OCI-LY1 (cell line): ENCODE measurements around the gene PPP1R15B.

Experiments
- H2AFZ ChIP-seq: fragments of 200-600 bp; sonication (generic), shearing (Covaris generic); 2 replicates; pipeline ENCODE4 v1.6.0; 2014; ENCODE audit warnings: antibody characterized with exemption, mild to moderate bottlenecking, low read length
- H3F3A ChIP-seq: fragments of 200-600 bp; sonication (generic), shearing (Covaris generic); 2 replicates; pipeline ENCODE4 v1.6.0; 2014; ENCODE audit warnings: mild to moderate bottlenecking, antibody characterized with exemption, low read length, moderate library complexity; ENCODE audit not compliant: insufficient read depth
- H3K27ac ChIP-seq: fragments of 200-600 bp; sonication (generic); 2 replicates; pipeline ENCODE4 v1.5.1; 2014; ENCODE audit warnings: low read length, mixed run types, mild to moderate bottlenecking, low read depth; ENCODE audit not compliant: poor library complexity, severe bottlenecking
- H3K27me3 ChIP-seq: fragments of 200-600 bp; sonication (generic); 2 replicates; pipeline ENCODE4 v1.6.0; 2014; ENCODE audit warnings: antibody characterized with exemption, mild to moderate bottlenecking, low read length, moderate library complexity; ENCODE audit not compliant: insufficient read depth
- H3K36me3 ChIP-seq: fragments of 200-600 bp; sonication (generic); 2 replicates; pipeline ENCODE4 v1.6.1; 2014; ENCODE audit warnings: mild to moderate bottlenecking, antibody characterized with exemption, low read length, moderate library complexity, mixed read lengths; ENCODE audit not compliant: insufficient read depth
- H3K4me1 ChIP-seq: fragments of 200-600 bp; sonication (generic); 2 replicates; pipeline ENCODE4 v1.5.1; 2014; ENCODE audit warnings: mild to moderate bottlenecking, low read length, moderate library complexity; ENCODE audit not compliant: insufficient read depth, severe bottlenecking
- H3K4me2 ChIP-seq: fragments of 200-600 bp; sonication (generic), shearing (Covaris generic); 2 replicates; pipeline ENCODE4 v1.6.1; 2014; ENCODE audit warnings: low read length
- H3K4me3 ChIP-seq: fragments of 200-600 bp; sonication (generic); 2 replicates; pipeline ENCODE4 v1.5.1; 2014; ENCODE audit warnings: low read length, low read depth, mild to moderate bottlenecking, mixed read lengths; ENCODE audit not compliant: poor library complexity, severe bottlenecking
- H3K79me2 ChIP-seq: fragments of 200-600 bp; shearing (Covaris generic); 2 replicates; pipeline ENCODE4 v1.6.1; 2016; ENCODE audit warnings: mixed run types, low read length, mixed read lengths; ENCODE audit not compliant: insufficient read depth
- H3K9ac ChIP-seq: fragments of 200-600 bp; sonication (generic), shearing (Covaris generic); 2 replicates; pipeline ENCODE4 v1.6.1; 2014; ENCODE audit warnings: mild to moderate bottlenecking, low read length, mixed read lengths
- H3K9me2 ChIP-seq: fragments of 200-600 bp; sonication (generic), shearing (Covaris generic); 2 replicates; pipeline ENCODE4 v1.6.1; 2014; ENCODE audit warnings: low read depth, mild to moderate bottlenecking, low read length, mixed read lengths
- H3K9me3 ChIP-seq: fragments of 200-600 bp; shearing (Covaris generic); 2 replicates; pipeline ENCODE4 v1.6.1; 2014; ENCODE audit warnings: low read length, mixed read lengths
- H4K20me1 ChIP-seq: fragments of 200-600 bp; sonication (generic), shearing (Covaris generic); 2 replicates; pipeline ENCODE4 v1.6.0; 2016; ENCODE audit warnings: mild to moderate bottlenecking, low read length; ENCODE audit not compliant: insufficient read depth
- EZH2 ChIP-seq: fragments of 200-600 bp; sonication (generic), shearing (Covaris generic); IDR thresholded peaks from 2 replicates; pipeline ENCODE4 v1.8.0; 2017; ENCODE audit warnings: borderline replicate concordance, mixed run types, mild to moderate bottlenecking, antibody characterized with exemption, low read length, moderate library complexity, mixed read lengths
- TF ChIP-seq, protein P1 (sequence below): fragments of 200-600 bp; sonication (generic), shearing (Covaris generic); IDR thresholded peaks from 2 replicates; pipeline ENCODE4 v1.5.1; 2017; ENCODE audit warnings: mild to moderate bottlenecking, antibody characterized with exemption, low read length, moderate library complexity, mixed read lengths

The PPP1R15B gene

DNA sequence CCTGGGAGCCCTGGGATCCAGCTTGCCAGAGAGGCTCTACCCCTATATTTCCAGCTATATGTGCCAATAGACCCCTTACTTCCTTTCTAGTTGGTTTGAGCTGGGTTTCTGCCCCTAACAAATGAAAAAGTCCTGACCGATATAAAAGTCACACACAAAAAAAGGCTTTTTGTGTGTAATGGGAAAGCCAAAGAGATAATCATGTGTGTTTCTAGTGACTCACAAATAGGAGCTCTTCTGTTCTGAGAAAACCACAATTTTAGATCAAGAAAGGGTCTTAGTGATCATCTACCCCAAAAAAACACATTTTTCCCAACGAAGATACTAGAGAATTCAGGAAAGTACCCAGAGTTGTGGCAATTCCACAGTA is 28.9 kb downstream of the PPP1R15B start:
- Histone ChIP-seq H3K36me3 (no peaks in the 10 kb centered on the region), H3K9ac (no peak overlapping the region), H3K4me3 (peak overlapping the region; percentile 48), H3K27me3 (peaks cover 3% of the 10 kb centered on the region; the same call in 1 of the 2 replicates), H3K9me3 (no peaks in the 10 kb centered on the region), H2AFZ (no peak overlapping the region), H3K4me1 (peaks cover 4% of the 10 kb centered on the region), H3K79me2 (no peaks in the 10 kb centered on the region), H3K27ac (no peak overlapping the region), H4K20me1 (no peaks in the 10 kb centered on the region), H3K4me2 (peak overlapping the region; percentile 48; the same call in 1 of the 2 replicates), H3F3A (no peaks in the 10 kb centered on the region), H3K9me2 (no peaks in the 10 kb centered on the region)
- no peak for TF ChIP-seq EZH2
- TF ChIP-seq, protein P1, sequence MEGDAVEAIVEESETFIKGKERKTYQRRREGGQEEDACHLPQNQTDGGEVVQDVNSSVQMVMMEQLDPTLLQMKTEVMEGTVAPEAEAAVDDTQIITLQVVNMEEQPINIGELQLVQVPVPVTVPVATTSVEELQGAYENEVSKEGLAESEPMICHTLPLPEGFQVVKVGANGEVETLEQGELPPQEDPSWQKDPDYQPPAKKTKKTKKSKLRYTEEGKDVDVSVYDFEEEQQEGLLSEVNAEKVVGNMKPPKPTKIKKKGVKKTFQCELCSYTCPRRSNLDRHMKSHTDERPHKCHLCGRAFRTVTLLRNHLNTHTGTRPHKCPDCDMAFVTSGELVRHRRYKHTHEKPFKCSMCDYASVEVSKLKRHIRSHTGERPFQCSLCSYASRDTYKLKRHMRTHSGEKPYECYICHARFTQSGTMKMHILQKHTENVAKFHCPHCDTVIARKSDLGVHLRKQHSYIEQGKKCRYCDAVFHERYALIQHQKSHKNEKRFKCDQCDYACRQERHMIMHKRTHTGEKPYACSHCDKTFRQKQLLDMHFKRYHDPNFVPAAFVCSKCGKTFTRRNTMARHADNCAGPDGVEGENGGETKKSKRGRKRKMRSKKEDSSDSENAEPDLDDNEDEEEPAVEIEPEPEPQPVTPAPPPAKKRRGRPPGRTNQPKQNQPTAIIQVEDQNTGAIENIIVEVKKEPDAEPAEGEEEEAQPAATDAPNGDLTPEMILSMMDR: no peak

DNA sequence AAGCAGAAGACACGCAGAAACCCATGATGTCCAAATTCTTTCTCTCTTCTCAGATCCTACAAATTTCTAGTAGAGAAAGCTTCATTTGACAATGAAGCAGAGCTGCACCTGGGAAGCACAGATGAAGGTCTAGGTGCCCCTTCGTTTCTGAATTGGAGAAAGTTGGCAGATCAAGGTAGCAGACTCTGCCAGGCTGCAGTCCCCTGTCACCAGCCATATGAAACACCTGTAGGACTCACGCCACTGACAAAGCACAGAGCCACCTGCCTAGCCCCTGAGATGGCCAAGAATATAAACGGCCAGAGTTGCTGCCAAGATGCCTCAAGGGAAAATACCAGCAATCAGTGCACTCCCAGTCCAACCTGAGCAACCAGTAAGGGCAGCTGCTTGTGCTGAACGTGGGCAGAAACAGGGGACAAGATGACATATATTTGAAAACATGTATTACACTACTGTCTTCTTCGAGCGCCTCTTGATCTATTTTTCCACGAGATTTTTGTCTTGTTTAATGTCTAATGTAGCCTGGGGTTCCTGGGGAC is 31.3 kb downstream of the PPP1R15B start:
- Histone ChIP-seq H3K9me3 (no peaks in the 10 kb centered on the region), H3K4me1 (peaks cover 7% of the 10 kb centered on the region), H4K20me1 (no peaks in the 10 kb centered on the region), H3K4me2 (no peak overlapping the region), H3K36me3 (no peaks in the 10 kb centered on the region), H3K9ac (no peak overlapping the region), H2AFZ (no peak overlapping the region), H3K27me3 (peaks cover 25% of the 10 kb centered on the region), H3K9me2 (no peaks in the 10 kb centered on the region), H3K27ac (no peak overlapping the region), H3K4me3 (no peak overlapping the region), H3F3A (no peaks in the 10 kb centered on the region), H3K79me2 (no peaks in the 10 kb centered on the region)
- TF ChIP-seq, protein P1: no peak
- no peak for TF ChIP-seq EZH2

DNA sequence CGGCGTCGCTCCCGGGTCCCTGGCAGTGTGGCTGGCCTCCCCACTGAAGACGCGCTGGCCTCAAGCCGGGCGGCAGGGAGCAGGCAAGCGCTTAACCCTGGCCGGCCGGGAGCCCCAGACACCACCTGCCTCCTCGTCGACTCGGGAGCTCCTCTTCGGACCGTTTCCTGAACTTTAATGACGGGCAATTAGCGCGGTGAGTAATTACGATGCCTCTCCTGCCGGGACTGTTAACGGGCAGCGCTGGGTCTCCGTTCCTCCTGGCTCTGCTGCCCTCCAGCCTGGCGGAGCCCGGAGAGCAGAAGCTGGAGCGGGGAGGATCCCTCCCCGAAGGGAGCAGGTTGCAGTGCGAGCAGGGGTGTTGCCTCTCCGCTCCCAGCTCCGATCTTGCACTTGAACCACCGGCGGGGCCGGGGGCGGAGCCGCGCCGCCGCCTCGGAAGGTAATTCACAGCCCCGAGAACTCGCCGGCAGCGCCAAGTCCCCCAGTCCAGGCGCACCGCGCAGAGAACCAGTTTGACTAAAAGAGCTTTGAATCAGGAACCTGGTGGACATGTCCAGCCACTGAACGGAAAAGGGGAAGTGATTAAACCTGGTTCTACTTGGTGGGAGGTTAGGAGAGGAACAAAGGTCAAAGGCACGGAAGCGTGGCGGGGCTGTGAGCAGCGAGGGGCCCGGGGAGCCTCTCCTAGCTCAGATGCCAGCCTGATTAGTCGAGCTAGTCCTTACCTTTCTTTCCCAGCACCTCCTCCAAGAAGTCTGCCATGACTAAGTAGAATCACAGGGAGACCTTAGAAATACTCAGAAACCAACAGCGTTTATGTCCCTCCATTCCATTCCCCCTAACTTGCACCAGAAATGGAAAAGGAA is 33.6 kb downstream of the PPP1R15B start:
- H3K27me3 ChIP-seq: peaks cover 22% of the 10 kb centered on the region
- no peaks in the 10 kb centered on the region for H3K79me2 ChIP-seq
- no peaks in the 10 kb centered on the region for H4K20me1 ChIP-seq
- peak overlapping the region; percentile 67 for H3K4me2 ChIP-seq
- H3K27ac ChIP-seq: no peak overlapping the region
- H3K4me3 ChIP-seq: peak overlapping the region; percentile 49
- H3F3A ChIP-seq: no peaks in the 10 kb centered on the region
- no peaks in the 10 kb centered on the region for H3K9me2 ChIP-seq
- H3K9me3 ChIP-seq: no peaks in the 10 kb centered on the region
- peaks cover 7% of the 10 kb centered on the region for H3K4me1 ChIP-seq
- H3K36me3 ChIP-seq: no peaks in the 10 kb centered on the region
- TF ChIP-seq, protein P1: no peak
- no peak for TF ChIP-seq EZH2
- no peak overlapping the region for H2AFZ ChIP-seq
- H3K9ac ChIP-seq: no peak overlapping the region; the same call in 1 of the 2 replicates
